NCI-H146 treated with DMSO at 0.1 percent for 48 hours (cell line): ENCODE measurements around the gene SHANK1.

Experiments
- DNase-seq: peaks from one replicate; lab custom pipeline; 2025; ENCODE audit not compliant: unreplicated experiment; lab: John Stamatoyannopoulos, UW

Gene SHANK1

GRCh38 chr19:50729894-50730293 lies 10.3 kb upstream of the SHANK1 start:
- no peak for DNase-seq

GRCh38 chr19:50728084-50728737 lies 8.6 kb upstream of the SHANK1 start:
- DNase-seq = no peak

GRCh38 chr19:50725911-50726230 lies 6.3 kb upstream of the SHANK1 start:
- no peak for DNase-seq

GRCh38 chr19:50725218-50725910 lies 5.8 kb upstream of the SHANK1 start:
- no peak for DNase-seq

GRCh38 chr19:50724522-50725217 lies 5.1 kb upstream of the SHANK1 start:
- peak; percentile 89 for DNase-seq

GRCh38 chr19:50723735-50724521 lies 4.3 kb upstream of the SHANK1 start:
- no peak for DNase-seq

- DNase-seq = no peak
Measured at GRCh38 chr19:50723069-50723468, 3.5 kb upstream of the SHANK1 start, which contains the start of gene CLEC11A. Gene CLEC11A (plus strand): TSS chr19:50723364. CDS start chr19:50723526, 162 bp downstream.

GRCh38 chr19:50722201-50723013 lies 2.8 kb upstream of the SHANK1 start:
- DNase-seq = no peak

GRCh38 chr19:50721441-50722137 lies 2.0 kb upstream of the SHANK1 start:
- DNase-seq = no peak

GRCh38 chr19:50720921-50721381 lies 1.3 kb upstream of the SHANK1 start:
- no peak for DNase-seq

GRCh38 chr19:50720181-50720920 lies 749 bp upstream of the SHANK1 start:
- no peak for DNase-seq

GRCh38 chr19:50719119-50719435 lies 525 bp downstream of the SHANK1 start:
- DNase-seq = no peak

GRCh38 chr19:50718255-50719118 lies 1.1 kb downstream of the SHANK1 start:
- DNase-seq = no peak

- no peak for DNase-seq
Measured at GRCh38 chr19:50717891-50718254, 1.7 kb downstream of the SHANK1 start.

- no peak for DNase-seq
Measured at GRCh38 chr19:50717026-50717723, 2.4 kb downstream of the SHANK1 start.

- no peak for DNase-seq
Measured at GRCh38 chr19:50716178-50717025, 3.2 kb downstream of the SHANK1 start.
